ENCODE results near the gene ROS1.

DNA sequence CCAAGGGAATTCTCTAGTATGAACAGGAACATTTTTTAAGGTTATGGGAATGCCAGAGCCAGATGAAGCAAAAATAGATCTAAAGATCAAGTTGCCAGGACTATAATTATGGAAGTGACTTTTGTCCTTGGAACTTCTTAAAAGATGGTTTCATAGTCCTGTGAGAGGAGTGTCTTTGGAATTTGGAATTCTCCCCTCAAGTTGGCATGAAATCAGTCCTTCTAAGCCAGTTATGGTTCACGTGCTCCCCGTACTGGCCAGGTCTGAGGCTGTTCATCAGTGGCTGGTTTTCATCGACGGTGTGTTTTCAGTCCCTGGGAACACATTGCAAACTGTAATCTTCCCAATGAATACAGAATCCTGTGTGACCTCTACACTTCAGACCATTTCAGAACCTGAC is 97.2 kb downstream of the ROS1 start:
- TF ChIP-seq TOX (CRISPR knock-in tag; IDR thresholded peaks at IDR 0.05; ENCODE audit: borderline replicate concordance) (no peak), ZC3H10 (CRISPR knock-in tag; IDR thresholded peaks at IDR 0.05) (no peak), ZNF565 (CRISPR knock-in tag; conservative IDR thresholded peaks at IDR 0.05; ENCODE audit: low read depth) (no peak), TCF4 (CRISPR knock-in tag; IDR thresholded peaks at IDR 0.05; ENCODE audit: borderline replicate concordance) (no peak), ZFP30 (CRISPR knock-in tag; IDR thresholded peaks at IDR 0.05) (no peak), CSDC2 (CRISPR knock-in tag; IDR thresholded peaks at IDR 0.05) (no peak), ARNTL (CRISPR knock-in tag; IDR thresholded peaks at IDR 0.05; ENCODE audit: borderline replicate concordance, low read depth) (no peak), PPARA (CRISPR knock-in tag; IDR thresholded peaks at IDR 0.05; ENCODE audit: borderline replicate concordance) (no peak), ZFP3 (CRISPR knock-in tag; IDR thresholded peaks at IDR 0.05) (no peak)
- TF ChIP-seq, protein P1, sequence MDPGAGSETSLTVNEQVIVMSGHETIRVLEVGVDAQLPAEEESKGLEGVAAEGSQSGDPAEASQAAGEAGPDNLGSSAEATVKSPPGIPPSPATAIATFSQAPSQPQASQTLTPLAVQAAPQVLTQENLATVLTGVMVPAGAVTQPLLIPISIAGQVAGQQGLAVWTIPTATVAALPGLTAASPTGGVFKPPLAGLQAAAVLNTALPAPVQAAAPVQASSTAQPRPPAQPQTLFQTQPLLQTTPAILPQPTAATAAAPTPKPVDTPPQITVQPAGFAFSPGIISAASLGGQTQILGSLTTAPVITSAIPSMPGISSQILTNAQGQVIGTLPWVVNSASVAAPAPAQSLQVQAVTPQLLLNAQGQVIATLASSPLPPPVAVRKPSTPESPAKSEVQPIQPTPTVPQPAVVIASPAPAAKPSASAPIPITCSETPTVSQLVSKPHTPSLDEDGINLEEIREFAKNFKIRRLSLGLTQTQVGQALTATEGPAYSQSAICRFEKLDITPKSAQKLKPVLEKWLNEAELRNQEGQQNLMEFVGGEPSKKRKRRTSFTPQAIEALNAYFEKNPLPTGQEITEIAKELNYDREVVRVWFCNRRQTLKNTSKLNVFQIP (CRISPR knock-in tag; IDR thresholded peaks at IDR 0.05; ENCODE audit: borderline replicate concordance, low read depth) = no peak
- TF ChIP-seq, protein P2, sequence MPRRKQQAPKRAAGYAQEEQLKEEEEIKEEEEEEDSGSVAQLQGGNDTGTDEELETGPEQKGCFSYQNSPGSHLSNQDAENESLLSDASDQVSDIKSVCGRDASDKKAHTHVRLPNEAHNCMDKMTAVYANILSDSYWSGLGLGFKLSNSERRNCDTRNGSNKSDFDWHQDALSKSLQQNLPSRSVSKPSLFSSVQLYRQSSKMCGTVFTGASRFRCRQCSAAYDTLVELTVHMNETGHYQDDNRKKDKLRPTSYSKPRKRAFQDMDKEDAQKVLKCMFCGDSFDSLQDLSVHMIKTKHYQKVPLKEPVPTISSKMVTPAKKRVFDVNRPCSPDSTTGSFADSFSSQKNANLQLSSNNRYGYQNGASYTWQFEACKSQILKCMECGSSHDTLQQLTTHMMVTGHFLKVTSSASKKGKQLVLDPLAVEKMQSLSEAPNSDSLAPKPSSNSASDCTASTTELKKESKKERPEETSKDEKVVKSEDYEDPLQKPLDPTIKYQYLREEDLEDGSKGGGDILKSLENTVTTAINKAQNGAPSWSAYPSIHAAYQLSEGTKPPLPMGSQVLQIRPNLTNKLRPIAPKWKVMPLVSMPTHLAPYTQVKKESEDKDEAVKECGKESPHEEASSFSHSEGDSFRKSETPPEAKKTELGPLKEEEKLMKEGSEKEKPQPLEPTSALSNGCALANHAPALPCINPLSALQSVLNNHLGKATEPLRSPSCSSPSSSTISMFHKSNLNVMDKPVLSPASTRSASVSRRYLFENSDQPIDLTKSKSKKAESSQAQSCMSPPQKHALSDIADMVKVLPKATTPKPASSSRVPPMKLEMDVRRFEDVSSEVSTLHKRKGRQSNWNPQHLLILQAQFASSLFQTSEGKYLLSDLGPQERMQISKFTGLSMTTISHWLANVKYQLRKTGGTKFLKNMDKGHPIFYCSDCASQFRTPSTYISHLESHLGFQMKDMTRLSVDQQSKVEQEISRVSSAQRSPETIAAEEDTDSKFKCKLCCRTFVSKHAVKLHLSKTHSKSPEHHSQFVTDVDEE (CRISPR knock-in tag; IDR thresholded peaks at IDR 0.05) = no peak
- TF ChIP-seq, protein P3, sequence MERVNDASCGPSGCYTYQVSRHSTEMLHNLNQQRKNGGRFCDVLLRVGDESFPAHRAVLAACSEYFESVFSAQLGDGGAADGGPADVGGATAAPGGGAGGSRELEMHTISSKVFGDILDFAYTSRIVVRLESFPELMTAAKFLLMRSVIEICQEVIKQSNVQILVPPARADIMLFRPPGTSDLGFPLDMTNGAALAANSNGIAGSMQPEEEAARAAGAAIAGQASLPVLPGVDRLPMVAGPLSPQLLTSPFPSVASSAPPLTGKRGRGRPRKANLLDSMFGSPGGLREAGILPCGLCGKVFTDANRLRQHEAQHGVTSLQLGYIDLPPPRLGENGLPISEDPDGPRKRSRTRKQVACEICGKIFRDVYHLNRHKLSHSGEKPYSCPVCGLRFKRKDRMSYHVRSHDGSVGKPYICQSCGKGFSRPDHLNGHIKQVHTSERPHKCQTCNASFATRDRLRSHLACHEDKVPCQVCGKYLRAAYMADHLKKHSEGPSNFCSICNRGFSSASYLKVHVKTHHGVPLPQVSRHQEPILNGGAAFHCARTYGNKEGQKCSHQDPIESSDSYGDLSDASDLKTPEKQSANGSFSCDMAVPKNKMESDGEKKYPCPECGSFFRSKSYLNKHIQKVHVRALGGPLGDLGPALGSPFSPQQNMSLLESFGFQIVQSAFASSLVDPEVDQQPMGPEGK (CRISPR knock-in tag; IDR thresholded peaks at IDR 0.05; ENCODE audit: borderline replicate concordance) = no peak
